Activated naive CD4-positive, alpha-beta T cell treated with Interleukin-2 at 50 U/mL for 16 hours (primary cell): Measurements from ENCODE around the gene ALDH4A1.
"Not testable (repeated sequence)": the region's sequence is repeated elsewhere in the genome, so short reads cannot be mapped to it uniquely, and the experiment has no call there.

Source experiments
- DNase-seq: peaks from one replicate; pipeline ENCODE4 v3.0.0-alpha.2; 2020

Gene ALDH4A1

GRCh38 chr1:18847723-18848122, 54.6 kb downstream of the ALDH4A1 start:
- not testable (repeated sequence) for DNase-seq

GRCh38 chr1:18840145-18840544, 62.2 kb downstream of the ALDH4A1 start:
- no peak for DNase-seq

GRCh38 chr1:18836654-18837053, 65.7 kb downstream of the ALDH4A1 start:
- DNase-seq = no peak

- not testable (repeated sequence) for DNase-seq
Measured at GRCh38 chr1:18832319-18832718, 70.0 kb downstream of the ALDH4A1 start.

- no peak for DNase-seq
Measured at GRCh38 chr1:18831656-18832055, 70.7 kb downstream of the ALDH4A1 start.

- DNase-seq = no peak
Measured at GRCh38 chr1:18830596-18830995, 71.8 kb downstream of the ALDH4A1 start.

- DNase-seq = no peak
Measured at GRCh38 chr1:18829671-18830070, 72.7 kb downstream of the ALDH4A1 start.

GRCh38 chr1:18828224-18828623, 74.1 kb downstream of the ALDH4A1 start:
- no peak for DNase-seq

GRCh38 chr1:18823438-18823837, 78.9 kb downstream of the ALDH4A1 start:
- no peak for DNase-seq
